Measurements from ENCODE around the gene AUTS2. TPM values are rescaled to one million over a fixed set of nuclear protein-coding genes. Genes with fewer than 3 reads are reported as not detected.

Gene AUTS2
- polyA plus RNA-seq, 3 donors: 0.08 to 0.35 TPM; not detected in 1

- H3K9me3 Mint-ChIP-seq: peaks cover 0 to 17% (median 2%) of the 10 kb centered on the region in 7 donors
- H3K36me3 ChIP-seq (replicated peaks in 1 of 2; ENCODE audit: control insufficient read depth in 1 of 2, insufficient read depth in 2 of 2, low read length in 2 of 2): no peaks in the 10 kb centered on the region
- H3K4me3 Mint-ChIP-seq: peak overlapping the region; percentile 97 to 99
- intact Hi-C loops (cut with micrococcal nuclease): no loop called here
- WGBS (ENCODE audit: insufficient coverage): 0% methylated on average over 9 of the region's 27 CpGs
- no peak for TF ChIP-seq CTCF (IDR thresholded peaks at IDR 0.05)
- H3K9ac ChIP-seq (ENCODE audit: insufficient read depth, low read length, poor library complexity, severe bottlenecking): peak overlapping the region; percentile 58
- no peaks in the 10 kb centered on the region for H4K20me1 ChIP-seq (ENCODE audit: insufficient read depth, low read length)
- peaks cover 20 to 44% of the 10 kb centered on the region in 2 donors for H3K27me3 ChIP-seq (ENCODE audit: control insufficient read depth in 2 of 2, insufficient read depth in 2 of 2, low read length in 2 of 2)
- H3K4me3 ChIP-seq (replicated peaks in 1 of 3; ENCODE audit: low read depth in 2 of 3, low read length in 3 of 3): peak overlapping the region; percentile 45 to 92 (median 60)
- peaks cover 35 to 50% (median 36%) of the 10 kb centered on the region in 3 donors for H3K27me3 Mint-ChIP-seq (ENCODE audit: low read depth in 3 of 3)
- H3K27ac ChIP-seq (ENCODE audit: low read depth in 1 of 2, low read length in 2 of 2): no peak overlapping the region
- H3K4me1 ChIP-seq (ENCODE audit: control insufficient read depth in 1 of 2, insufficient read depth in 2 of 2, low read length in 2 of 2): peaks cover 14 to 26% of the 10 kb centered on the region in 2 donors
- H2AFZ ChIP-seq (ENCODE audit: insufficient read depth, low read depth, low read length, poor library complexity, severe bottlenecking): peak overlapping the region; percentile 84
- H3K36me3 Mint-ChIP-seq: peaks cover 0 to 2% of the 10 kb centered on the region in 2 donors
- H3K27ac Mint-ChIP-seq: peak overlapping the region in 1 of 7 donors; percentile 36
- peak overlapping the region; percentile 99 for H3K4me2 ChIP-seq (replicated peaks; ENCODE audit: extremely low read depth, low read length, poor library complexity, severe bottlenecking)
- DNase-seq: peak in 1 of 3 donors; percentile 6
- no peaks in the 10 kb centered on the region for H3K9me3 ChIP-seq (replicated peaks in 1 of 2; ENCODE audit: control insufficient read depth in 1 of 2, insufficient read depth in 1 of 2, low read length in 2 of 2)
- H3K4me1 Mint-ChIP-seq: peaks cover 24% of the 10 kb centered on the region
- no peaks in the 10 kb centered on the region for H3K79me2 ChIP-seq (ENCODE audit: insufficient read depth, low read length)
Measured at GRCh38 chr7:69599955-69600709, 1.9 kb downstream of the AUTS2 start.

GRCh38 chr7:69600710-69601519 is 2.6 kb downstream of the AUTS2 start:
- H3K4me2 ChIP-seq (replicated peaks; ENCODE audit: extremely low read depth, low read length, poor library complexity, severe bottlenecking): peak overlapping the region; percentile 99
- 100% methylated on average over 1 of the region's 5 CpGs for WGBS (ENCODE audit: insufficient coverage)

More at GRCh38 chr7:69600710-69601519, 2.6 kb downstream of the AUTS2 start:
- Histone ChIP-seq H2AFZ (ENCODE audit: insufficient read depth, low read depth, low read length, poor library complexity, severe bottlenecking) (no peak overlapping the region), H3K4me1 (ENCODE audit: control insufficient read depth in 1 of 2, insufficient read depth in 2 of 2, low read length in 2 of 2) (peaks cover 14 to 26% of the 10 kb centered on the region in 2 donors), H3K79me2 (ENCODE audit: insufficient read depth, low read length) (no peaks in the 10 kb centered on the region), H3K9me3 (replicated peaks in 1 of 2; ENCODE audit: control insufficient read depth in 1 of 2, insufficient read depth in 1 of 2, low read length in 2 of 2) (no peaks in the 10 kb centered on the region), H3K36me3 (replicated peaks in 1 of 2; ENCODE audit: control insufficient read depth in 1 of 2, insufficient read depth in 2 of 2, low read length in 2 of 2) (no peaks in the 10 kb centered on the region), H3K4me3 (replicated peaks in 1 of 3; ENCODE audit: low read depth in 2 of 3, low read length in 3 of 3) (no peak overlapping the region), H3K27me3 (ENCODE audit: control insufficient read depth in 2 of 2, insufficient read depth in 2 of 2, low read length in 2 of 2) (peaks cover 20 to 42% of the 10 kb centered on the region in 2 donors), H4K20me1 (ENCODE audit: insufficient read depth, low read length) (no peaks in the 10 kb centered on the region), H3K27ac (ENCODE audit: low read depth in 1 of 2, low read length in 2 of 2) (no peak overlapping the region), H3K9ac (ENCODE audit: insufficient read depth, low read length, poor library complexity, severe bottlenecking) (no peak overlapping the region)
- H3K27me3 Mint-ChIP-seq (ENCODE audit: low read depth in 3 of 3): peaks cover 34 to 47% (median 35%) of the 10 kb centered on the region in 3 donors
- DNase-seq: no peak
- H3K36me3 Mint-ChIP-seq: peaks cover 0 to 2% of the 10 kb centered on the region in 2 donors
- TF ChIP-seq CTCF (IDR thresholded peaks at IDR 0.05): no peak
- H3K4me1 Mint-ChIP-seq: peaks cover 24% of the 10 kb centered on the region
- intact Hi-C loops (cut with micrococcal nuclease): no loop called here
- no peak overlapping the region for H3K27ac Mint-ChIP-seq
- H3K9me3 Mint-ChIP-seq: peaks cover 0 to 17% (median 2%) of the 10 kb centered on the region in 7 donors
- peak overlapping the region in 1 of 2 donors; percentile 44 for H3K4me3 Mint-ChIP-seq

All from CD14-positive monocyte (primary cell).